Measurements from ENCODE around the gene DTNBP1.

- TF ChIP-seq CTCF (IDR thresholded peaks at IDR 0.05) (no peak), POLR2A (IDR thresholded peaks at IDR 0.05) (no peak)
Observed at GRCh38 chr6:15539722-15540270, 123.0 kb downstream of the DTNBP1 start.
